GM19467 (cell line): ENCODE results near the gene PGAM2.

Experiments used
- ATAC-seq: cut with Tn5 transposase; IDR thresholded peaks from one replicate; pipeline ENCODE4 v1.9.1; 2021; ENCODE audit warnings: mild to moderate bottlenecking, moderate library complexity; ENCODE audit not compliant: unreplicated experiment

The PGAM2 gene

GRCh38 chr7:44086627-44087026 lies 21.3 kb upstream of the PGAM2 start:
- no peak for ATAC-seq

GRCh38 chr7:44085546-44085945 lies 20.2 kb upstream of the PGAM2 start:
- no peak for ATAC-seq

- ATAC-seq, result no peak
Measured at GRCh38 chr7:44084701-44085100, 19.3 kb upstream of the PGAM2 start.

DNA sequence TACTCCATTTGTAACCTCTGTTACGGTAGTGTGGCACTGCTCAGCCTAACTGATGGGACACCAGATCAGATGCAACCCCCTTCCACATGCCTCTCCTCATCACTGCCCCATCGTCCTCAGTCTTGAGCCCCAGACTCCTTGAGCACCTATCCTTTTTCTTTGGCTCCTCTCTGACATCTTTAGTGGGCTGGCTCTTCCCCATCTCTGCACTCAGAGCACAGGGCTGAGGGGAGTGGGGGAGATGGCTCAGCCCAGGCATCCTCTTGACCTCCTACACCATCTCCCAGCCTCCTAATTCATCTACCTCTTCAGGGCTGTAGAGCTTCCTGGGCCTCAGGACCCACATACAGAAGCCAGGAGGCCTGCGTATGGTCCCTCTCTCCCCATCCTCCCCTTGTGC lies 18.4 kb upstream of the PGAM2 start:
- ATAC-seq, result no peak

DNA sequence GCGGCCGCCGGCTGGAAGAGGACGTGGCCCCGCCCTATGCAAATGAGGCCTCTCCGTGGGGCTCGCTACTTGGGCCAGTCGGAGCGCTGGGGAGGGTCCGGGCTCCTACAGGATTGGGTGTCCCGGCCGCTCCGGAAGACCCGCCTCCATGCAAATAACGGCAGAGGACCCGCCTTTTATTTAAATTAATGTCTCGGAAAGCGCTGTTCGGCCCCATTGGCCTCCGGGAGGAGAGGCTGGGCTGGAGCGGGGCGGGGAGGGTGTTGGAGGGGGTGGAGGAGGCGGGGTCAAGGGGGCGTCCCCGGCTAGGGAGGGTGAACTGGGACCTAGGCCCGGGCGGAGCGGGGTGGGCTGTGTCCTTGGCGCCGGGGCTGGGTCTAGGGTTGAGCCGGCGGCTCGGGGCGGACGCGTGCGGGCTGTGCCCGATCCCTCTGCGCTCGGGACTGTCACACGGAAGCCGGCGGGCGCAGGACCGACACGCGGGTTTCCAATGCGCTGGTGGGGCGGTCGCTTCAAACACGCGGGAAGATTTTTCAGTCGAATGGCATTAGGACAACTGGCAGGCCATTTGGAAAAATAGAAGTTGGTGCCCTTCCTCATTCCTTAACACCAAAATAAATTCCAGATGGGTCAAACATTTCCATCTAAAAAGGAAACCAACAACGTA lies 17.3 kb upstream of the PGAM2 start:
- ATAC-seq, result peak; percentile 89

DNA sequence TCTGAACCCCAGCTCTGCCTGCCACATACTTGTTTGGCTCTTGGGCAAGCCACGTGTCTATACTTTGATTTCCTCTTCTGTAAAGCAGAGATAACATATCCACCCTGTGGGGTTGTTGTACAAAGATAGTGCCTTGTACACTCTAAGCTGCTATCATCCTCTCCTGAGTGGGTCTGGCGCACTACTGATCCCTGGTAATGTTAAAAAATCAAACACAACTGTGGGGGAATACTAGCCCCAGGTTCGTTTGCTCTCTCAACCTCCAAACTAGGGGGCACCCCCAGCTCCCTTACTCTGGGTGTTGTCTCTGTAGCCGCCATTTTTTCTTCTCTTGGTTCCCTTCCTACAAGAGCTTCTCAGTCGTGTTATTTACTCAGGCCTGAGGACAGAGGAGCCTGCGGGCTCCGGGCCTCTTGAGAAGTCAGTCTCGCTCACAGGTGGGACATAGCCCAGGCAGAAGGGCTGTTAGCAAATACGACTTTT lies 15.9 kb upstream of the PGAM2 start:
- no peak for ATAC-seq

- ATAC-seq, result no peak
Measured at GRCh38 chr7:44080686-44081265, 15.4 kb upstream of the PGAM2 start.

- no peak for ATAC-seq
Measured at GRCh38 chr7:44080118-44080517, 14.8 kb upstream of the PGAM2 start.

- ATAC-seq, result no peak
Measured at GRCh38 chr7:44079331-44080021, 14.1 kb upstream of the PGAM2 start.

DNA sequence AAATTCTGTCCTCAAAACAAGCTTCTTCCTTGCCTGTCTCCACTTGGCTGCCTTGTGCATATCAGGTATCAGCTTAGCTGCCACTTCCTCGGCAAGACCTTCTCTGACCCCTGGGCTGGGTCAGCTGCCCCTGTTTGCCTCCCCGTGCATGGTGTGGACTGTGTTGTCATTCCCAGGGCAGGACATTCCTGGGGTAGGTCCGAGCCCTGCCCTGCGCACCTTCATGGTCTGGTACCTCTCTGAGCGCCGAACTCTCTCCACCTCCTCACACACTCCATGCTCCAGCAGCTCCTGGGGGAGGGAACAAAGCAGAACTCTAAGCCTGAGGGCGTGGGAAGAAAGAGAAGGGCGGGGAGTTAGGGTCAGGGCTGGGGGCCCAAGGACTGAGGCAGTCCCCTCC lies 13.2 kb upstream of the PGAM2 start:
- no peak for ATAC-seq

- ATAC-seq, result no peak
Measured at GRCh38 chr7:44077681-44078091, 12.3 kb upstream of the PGAM2 start.

DNA sequence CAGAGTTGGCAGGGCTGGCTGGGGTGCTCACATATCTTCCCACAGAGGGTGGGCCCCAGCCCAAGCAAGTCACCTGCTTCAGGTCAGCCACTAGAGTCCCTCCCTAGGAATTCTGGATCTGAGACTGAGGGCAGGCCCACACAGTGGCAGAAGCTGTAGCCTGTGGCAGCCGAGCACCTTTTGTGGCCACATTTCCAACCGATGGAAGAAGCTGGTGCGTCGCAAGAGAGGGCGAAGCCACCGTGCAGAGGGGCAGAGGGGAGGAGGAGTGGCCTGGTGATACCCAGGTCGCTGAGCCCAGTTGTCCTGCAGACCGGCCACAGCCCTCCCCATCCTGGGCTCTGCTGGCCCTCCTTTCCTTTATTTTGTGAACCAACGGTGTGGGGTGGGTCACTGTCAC lies 11.7 kb upstream of the PGAM2 start:
- ATAC-seq, result no peak

GRCh38 chr7:44076101-44076895 lies 10.9 kb upstream of the PGAM2 start:
- ATAC-seq, result no peak

DNA sequence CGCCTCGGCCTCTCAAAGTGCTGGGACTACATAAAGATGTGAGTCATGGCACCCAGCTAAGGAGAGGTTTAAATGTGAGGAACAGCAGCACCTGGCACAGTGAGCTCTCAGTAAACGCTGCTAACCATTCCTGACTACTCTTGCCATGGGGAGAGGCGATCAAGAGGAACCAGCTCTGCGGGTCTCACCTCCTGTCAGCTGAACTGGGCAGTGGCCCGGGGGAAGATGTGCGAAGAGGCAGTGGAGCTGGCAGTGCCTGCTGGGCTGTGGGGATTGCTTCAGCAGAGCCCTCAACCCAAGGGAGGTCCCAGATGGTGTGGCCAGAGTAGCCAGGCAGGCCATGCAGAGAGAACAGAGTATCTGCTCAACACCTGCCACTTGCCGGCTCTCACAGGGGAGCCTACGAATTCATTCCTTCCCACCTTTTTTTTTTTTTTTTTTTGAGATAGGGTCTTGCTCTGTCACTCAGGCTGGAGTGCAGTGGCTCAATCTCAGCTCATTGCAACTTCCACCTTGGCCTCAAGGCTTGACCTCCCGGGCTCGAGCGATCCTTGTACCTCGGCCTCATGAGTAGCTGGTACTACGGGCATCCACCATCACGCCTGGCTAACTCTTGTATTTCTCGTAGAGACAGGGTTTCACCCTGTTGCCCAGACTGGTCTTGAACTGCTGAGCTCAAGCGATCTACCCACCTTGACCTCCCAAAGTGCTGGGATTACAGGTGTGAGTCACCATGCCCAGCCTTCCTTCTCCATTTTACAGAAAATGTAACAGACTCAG lies 10.1 kb upstream of the PGAM2 start:
- ATAC-seq, result no peak

DNA sequence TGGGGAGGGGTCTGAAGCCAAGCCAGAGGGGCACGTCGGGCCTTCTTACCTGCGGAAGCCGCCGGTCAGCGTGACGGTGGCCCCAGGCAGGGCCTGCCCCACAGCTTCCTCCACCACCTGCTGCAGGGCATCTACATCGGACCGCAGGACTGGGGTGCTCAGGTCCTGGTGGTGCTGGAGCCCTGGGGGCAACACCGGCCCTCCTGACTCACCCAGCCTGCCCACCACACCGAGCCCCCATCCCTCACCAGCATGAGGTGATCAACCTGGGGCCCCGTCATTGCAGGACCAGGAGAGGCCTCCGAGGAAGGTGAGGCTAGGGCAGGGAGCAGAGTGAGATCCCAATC lies 9.0 kb upstream of the PGAM2 start:
- no peak for ATAC-seq

DNA sequence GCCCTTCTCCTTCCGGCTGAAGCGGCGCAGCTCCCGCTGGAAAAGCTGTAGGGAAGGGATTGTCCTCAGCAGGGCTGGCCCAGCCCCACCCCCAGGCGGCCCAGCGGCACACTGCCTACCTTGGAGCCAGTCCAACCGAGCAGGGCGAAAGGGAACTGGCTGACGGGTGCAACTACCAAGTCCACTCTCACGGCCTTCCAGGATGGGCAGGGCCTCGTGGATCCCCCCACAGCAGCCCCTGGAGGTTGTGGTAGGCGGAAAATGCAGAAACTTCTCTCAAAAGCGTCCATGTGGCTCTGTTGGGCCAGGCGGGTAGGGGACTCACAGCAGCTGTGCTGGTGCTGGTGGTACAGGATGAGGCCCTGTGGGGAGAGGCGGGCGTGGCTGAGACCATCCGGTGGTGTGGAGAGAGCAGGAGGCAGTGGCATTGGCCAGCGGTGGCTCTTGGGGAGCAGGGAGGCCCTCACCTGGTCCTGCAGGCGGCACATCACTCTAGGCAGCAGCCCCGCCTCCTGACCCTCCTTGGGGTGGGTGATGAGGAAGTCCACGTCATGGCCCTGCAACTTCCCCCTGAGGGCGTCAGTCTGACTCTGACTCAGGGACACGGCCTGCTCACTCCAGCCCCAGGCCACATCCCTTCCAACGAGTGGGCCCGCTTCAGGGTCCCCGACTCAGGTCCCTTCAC lies 8.4 kb upstream of the PGAM2 start:
- ATAC-seq, result peak; percentile 52

DNA sequence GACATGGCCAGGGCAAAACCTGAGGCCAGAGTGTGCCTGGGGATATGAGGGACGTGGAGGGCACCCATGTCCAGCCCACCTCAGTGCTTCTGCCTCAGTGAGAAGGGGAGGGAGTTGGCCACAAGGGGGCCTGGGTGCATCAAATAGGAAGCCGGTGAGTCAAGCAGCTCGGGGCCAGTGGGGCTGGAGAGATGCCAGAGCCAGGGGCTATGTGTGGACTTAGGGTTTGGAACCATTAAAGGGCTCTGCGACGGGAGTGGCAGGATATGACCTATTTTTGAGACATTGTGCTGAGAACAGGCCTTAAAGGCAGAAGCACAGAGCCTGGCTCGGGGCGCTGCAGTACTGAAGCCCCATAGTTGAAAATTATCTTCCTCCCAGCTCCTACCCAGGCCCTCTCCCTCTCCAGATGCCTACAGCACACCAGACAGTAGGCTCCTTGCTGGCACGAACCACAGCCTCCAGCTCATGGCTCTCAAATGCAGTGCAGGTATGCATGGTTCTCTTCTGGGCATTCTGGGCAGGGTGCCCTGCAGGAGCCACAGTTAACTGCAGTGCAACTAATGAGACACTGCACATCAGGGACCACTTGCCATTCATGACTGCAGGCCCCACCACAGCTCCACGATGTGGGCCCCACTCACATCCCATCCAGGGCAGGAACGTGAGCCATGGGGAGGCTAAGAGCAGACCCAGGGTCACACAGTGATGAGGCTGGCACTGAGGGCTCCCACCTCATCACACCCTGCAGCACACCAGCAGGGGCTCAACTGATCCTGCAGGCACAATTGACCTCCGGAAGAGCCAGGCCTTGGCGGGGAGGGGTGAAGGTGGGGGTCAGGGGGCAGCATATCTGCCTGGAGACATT lies 7.2 kb upstream of the PGAM2 start:
- ATAC-seq, result no peak

DNA sequence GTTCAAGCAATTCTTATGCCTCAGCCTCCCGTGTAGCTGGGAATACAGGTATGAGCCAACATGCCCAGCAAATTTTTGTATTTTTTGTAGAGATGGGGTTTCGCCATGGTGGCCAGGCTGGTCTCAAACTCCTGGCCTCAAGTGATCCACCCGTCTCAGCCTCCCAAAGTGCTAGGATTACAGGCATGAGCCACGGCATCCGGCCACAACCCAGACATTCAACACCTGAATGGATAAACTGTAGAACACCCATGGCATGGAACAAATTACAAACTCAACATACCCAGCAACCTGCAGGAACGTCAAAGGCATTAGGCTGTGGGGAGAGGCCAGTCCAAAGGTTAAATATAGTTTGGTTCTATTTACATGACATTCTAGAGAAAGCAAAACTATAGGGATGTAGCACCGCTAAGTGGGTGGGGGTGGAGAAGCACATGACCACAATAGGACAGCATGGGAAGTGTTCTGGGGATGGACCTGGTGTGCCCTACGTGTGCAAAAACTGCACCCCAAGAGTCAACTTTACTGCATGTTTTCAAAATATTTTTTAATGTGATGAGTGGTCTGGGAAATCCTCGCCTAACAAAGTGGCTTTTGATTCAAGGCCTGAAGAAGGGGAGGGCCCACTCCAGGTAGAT lies 6.5 kb upstream of the PGAM2 start:
- ATAC-seq, result no peak

DNA sequence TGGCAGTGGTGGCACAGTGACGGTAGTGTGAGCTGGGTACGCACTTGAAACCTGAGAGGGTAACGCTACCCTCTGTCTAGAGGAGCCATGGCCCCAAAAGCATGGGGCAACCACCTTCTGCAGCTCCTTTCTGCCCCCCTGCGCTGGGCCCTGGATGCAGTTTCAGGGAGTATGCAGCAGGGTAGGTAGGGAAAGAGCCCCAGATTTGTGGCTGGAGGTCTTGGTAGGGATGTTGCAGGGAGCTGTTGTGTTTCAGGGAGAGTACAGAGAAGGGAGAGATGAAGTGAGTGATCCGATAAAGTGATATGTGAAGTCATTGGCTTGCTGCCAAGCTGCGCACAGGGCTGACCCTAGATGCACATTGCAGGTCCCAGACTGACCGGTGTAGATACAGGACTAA lies 2.7 kb upstream of the PGAM2 start:
- ATAC-seq, result no peak
